AG04450 (cell line): ENCODE measurements around the gene HACL1. TPM values are rescaled to one million over a fixed set of nuclear protein-coding genes. Genes with fewer than 3 reads are reported as not detected.

Experiments used
- CTCF ChIA-PET: fragments of 300-600, 350-600 bp; formaldehyde crosslinking; extraction: SDS; loops from one replicate; lab custom pipeline; 2022; ENCODE audit warnings: antibody characterized with exemption, inconsistent platforms; lab: Charles Lee
- POLR2A ChIA-PET: fragments of 350-600 bp; formaldehyde crosslinking; extraction: SDS; loops from one replicate; lab custom pipeline; 2021; ENCODE audit warnings: antibody characterized with exemption, inconsistent platforms; lab: Yijun Ruan, JAX
- DNase-seq: peaks from one replicate; pipeline ENCODE4 v3.0.0-alpha.2; 2011; ENCODE audit warnings: low read depth, low spot score
- H3K27ac ChIP-seq: one replicate; pipeline ENCODE4 v1.5.1; 2012; ENCODE audit warnings: low read depth, low read length, control low read depth
- H3K27me3 ChIP-seq: one replicate; pipeline ENCODE4 v1.6.0; 2012; ENCODE audit warnings: low read length; ENCODE audit not compliant: control insufficient read depth, insufficient read depth
- H3K4me3 ChIP-seq: 2 replicates; pipeline ENCODE4 v1.5.1; 2011; ENCODE audit warnings: mild to moderate bottlenecking, low read depth, low read length, control low read depth
- H3K9me3 ChIP-seq: 2 replicates; pipeline ENCODE4 v1.5.1; 2012; ENCODE audit warnings: low read length; ENCODE audit not compliant: control insufficient read depth, insufficient read depth
- CTCF ChIP-seq: IDR thresholded peaks from 2 replicates; pipeline ENCODE4 v1.5.1; 2011; ENCODE audit warnings: low read depth, low read length, control low read depth, inconsistent platforms
- polyA plus RNA-seq: library from polyadenylated mRNA; depleted of rRNA; stranded (reverse); fragments of >200 nt; gene quantifications from 2 replicates; pipeline ENCODE4 v1.2.3, GENCODE V29; 2011

HACL1 gene
- polyA plus RNA-seq, 1 experiment: 22.0 TPM

DNA sequence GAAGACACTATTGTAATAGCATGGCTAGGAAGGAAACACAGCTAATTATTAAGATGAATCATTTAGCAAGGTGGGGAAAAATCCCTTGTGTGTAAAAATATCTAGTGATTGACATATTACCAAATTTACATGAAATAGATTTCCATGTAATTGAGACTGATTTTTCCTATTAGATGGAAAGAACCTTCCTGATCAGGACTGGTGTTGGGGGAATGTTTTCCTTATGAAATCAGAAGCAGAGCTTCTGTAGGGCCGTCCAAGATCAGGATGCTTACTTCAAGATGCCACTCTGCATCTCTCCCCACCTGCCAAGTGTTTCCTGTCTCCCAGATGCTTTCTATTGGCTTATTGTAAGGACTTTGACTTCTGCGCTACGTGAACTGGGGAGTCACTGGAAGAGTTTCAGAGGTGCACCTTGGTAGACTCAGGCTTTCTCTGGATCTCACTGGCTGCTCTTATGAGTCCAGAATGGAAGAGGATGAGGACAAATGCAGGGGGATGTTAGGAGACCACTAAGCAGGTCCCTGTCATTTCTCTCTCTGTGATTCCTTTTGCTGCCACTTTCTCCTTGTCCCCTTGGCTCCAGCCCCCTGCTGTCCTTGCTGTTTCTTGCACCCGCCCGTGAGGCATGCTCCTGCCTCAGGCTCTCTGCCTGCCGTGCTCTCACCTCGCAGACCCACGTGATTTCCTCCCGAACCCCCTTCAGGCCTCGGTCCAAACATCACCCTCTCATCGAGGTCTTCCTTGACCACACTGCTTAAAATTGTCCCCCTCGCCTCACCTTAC lies 30.2 kb upstream of the HACL1 start:
- CTCF ChIA-PET: interaction anchor here (1.1 to 6.1 kb wide), 3 partner anchors 71 to 181 kb away, joined by 3 to 75 read pairs (median 3); no protein-coding TSS in a partner anchor
- no peak overlapping the region for H3K4me3 ChIP-seq
- DNase-seq: no peak

DNA sequence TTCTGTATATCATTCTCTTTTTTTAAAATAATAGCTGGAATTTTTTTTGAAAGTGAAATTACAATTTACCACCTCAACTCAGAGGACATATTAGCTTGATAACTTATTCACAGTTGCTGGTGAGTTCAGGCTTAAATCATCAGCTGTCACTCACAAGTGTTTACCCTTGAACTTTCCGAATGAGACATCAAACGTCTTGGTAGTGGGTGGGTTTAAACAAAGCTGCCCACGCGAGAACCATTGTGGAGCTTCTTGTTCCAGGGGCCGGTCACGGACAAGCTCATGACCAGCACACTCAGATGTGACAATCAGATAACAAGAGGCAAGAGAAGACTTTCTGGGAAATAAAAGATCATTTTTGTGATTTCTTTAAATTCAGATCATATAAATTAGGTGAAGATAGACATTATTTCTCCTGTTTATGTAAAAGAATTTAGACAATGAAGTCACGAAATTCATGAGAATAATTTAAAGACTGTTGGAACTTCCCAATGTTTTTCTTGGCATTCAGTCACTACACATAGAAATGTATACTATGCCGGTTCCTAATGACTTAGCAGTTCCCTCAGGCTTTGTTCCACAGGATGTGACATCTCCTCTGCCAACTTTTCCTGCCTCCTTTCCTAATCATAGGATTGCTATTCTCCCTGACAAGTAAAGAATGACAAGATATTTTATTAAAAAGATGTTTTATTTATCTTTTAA lies 29.4 kb upstream of the HACL1 start:
- Histone ChIP-seq H3K9me3 (no peaks in the 10 kb centered on the region), H3K27ac (peak overlapping the region; percentile 69), H3K4me3 (peak overlapping the region; percentile 50), H3K27me3 (no peaks in the 10 kb centered on the region)
- no peak for DNase-seq
- TF ChIP-seq CTCF: no peak
- CTCF ChIA-PET: interaction anchor here (0.6 to 6.1 kb wide), 19 partner anchors 10 to 622 kb away, joined by 3 to 75 read pairs (median 4); no protein-coding TSS in a partner anchor
- POLR2A ChIA-PET: interaction anchor here (0.9 kb wide), 1 partner anchor 166 kb away, joined by 5 read pairs; no protein-coding TSS in a partner anchor

More for the DNA sequence above, 30.2 kb upstream of the HACL1 start:
- Histone ChIP-seq H3K9me3 (no peaks in the 10 kb centered on the region), H3K27me3 (no peaks in the 10 kb centered on the region), H3K27ac (peak overlapping the region; percentile 11)
- POLR2A ChIA-PET: no interaction called here
- TF ChIP-seq CTCF: 0 out of 2 replicates have a peak, but pooled peaks have one; percentile 5

DNA sequence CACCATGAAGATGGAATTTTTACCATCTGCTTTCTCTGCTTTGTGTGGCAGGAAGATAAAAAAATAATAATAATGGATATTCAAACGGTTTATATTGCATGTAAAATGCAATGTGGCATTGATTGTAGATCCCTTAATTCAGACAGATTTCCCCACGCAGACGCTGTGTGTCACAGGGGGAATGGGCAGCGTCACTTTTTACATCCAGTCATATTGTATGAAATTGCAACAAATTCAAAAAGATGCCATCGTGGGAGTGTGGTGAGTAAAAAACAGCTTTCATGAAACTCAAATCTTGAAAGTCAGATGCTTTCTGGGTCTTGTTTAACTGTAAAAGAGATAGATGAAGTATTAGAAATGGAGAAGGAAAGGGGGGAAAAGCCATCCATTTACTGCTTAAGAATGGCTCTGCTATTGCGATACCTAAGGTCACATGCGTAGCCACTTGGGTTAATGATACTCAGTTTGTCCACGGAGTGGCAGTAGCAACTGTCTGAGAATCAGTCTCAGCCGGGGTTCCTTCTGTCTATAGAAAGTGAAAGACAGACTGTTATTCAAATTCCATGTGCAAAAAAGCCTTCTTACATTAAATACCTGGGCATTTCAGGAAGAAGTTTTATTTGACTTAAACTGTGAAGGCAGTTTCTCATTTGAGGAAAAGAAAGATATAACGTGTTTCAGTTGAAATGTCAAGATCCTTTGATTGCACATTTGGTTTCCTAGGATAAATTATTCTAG lies 28.7 kb upstream of the HACL1 start:
- Histone ChIP-seq H3K9me3 (no peaks in the 10 kb centered on the region), H3K27ac (no peak overlapping the region), H3K27me3 (no peaks in the 10 kb centered on the region), H3K4me3 (peak overlapping the region; percentile 50)
- TF ChIP-seq CTCF: peak; percentile 65
- ChIA-PET CTCF (interaction anchor here (0.6 to 6.1 kb wide), 18 partner anchors 16 to 622 kb away, joined by 3 to 75 read pairs (median 4); no protein-coding TSS in a partner anchor), POLR2A (interaction anchor here (0.9 kb wide), 1 partner anchor 167 kb away, joined by 5 read pairs; no protein-coding TSS in a partner anchor)
- DNase-seq: no peak

GRCh38 chr3:15628967-15629366 lies 27.6 kb upstream of the HACL1 start:
- ChIA-PET CTCF (interaction anchor here (6.1 kb wide), 1 partner anchor 183 kb away, joined by 75 read pairs; no protein-coding TSS in a partner anchor), POLR2A (no interaction called here)
- no peak for DNase-seq
- Histone ChIP-seq H3K27ac (no peak overlapping the region), H3K27me3 (no peaks in the 10 kb centered on the region), H3K9me3 (no peaks in the 10 kb centered on the region), H3K4me3 (no peak overlapping the region)
- TF ChIP-seq CTCF: no peak
